Spinal cord (tissue), 10 donors: ENCODE measurements around the gene KCNQ4. TPM values are rescaled to one million over a fixed set of nuclear protein-coding genes. Genes with fewer than 3 reads are reported as not detected.

Experiments used
- DNase-seq, 6 donors: peaks; one replicate each; pipeline versions ENCODE4 v3.0.0 to v3.0.0-alpha.2; 2013 to 2015; ENCODE audit warnings: low spot score in 6 of 6, low read depth in 4 of 6
- H3K27ac ChIP-seq: one replicate; pipeline ENCODE4 v1.5.1; 2013; ENCODE audit warnings: low read depth, low read length, control low read depth
- H3K27me3 ChIP-seq: one replicate; pipeline ENCODE4 v1.6.1; 2013; ENCODE audit warnings: low read length; ENCODE audit not compliant: control insufficient read depth, insufficient read depth
- H3K36me3 ChIP-seq: one replicate; pipeline ENCODE4 v1.6.1; 2013; ENCODE audit warnings: low read length; ENCODE audit not compliant: control insufficient read depth, insufficient read depth
- H3K4me1 ChIP-seq: one replicate; pipeline ENCODE4 v1.6.1; 2013; ENCODE audit warnings: low read length; ENCODE audit not compliant: control insufficient read depth, insufficient read depth
- H3K4me3 ChIP-seq: one replicate; pipeline ENCODE4 v1.5.1; 2013; ENCODE audit warnings: low read depth, low read length, control low read depth
- H3K9me3 ChIP-seq: one replicate; pipeline ENCODE4 v1.6.1; 2013; ENCODE audit warnings: low read length; ENCODE audit not compliant: control insufficient read depth, insufficient read depth
- WGBS: methylation state at CpG from one replicate; pipeline ENCODE4 v1.1.5; 2013; ENCODE audit warnings: missing lambda C conversion rate; ENCODE audit not compliant: insufficient coverage; 5-methylcytosine and 5-hydroxymethylcytosine counted together
- polyA plus RNA-seq, 2 donors: library from polyadenylated mRNA; unstranded; fragments of 120-200 nt; gene quantifications; one replicate each; pipeline ENCODE4 v1.2.1, GENCODE V29; 2013; ENCODE audit not compliant: insufficient read length in 2 of 2
- total RNA-seq, 2 donors: library from RNA; depleted of rRNA in 1 of 2; stranded (reverse); fragments of 120-200 nt in 1 of 2; fragments of >200 nt in 1 of 2; gene quantifications; one replicate each; pipeline versions ENCODE4 v1.2.3 to v1.2.4, GENCODE V29; 2013 to 2014
- donor health status: healthy.

KCNQ4 gene
- total and polyA plus RNA-seq, 4 donors = 1.3 to 7.5 (median 3.6) TPM

GRCh38 chr1:40785446-40785845 lies 1.9 kb downstream of the KCNQ4 start:
- no peak overlapping the region for H3K27ac ChIP-seq
- peaks cover 10% of the 10 kb centered on the region for H3K27me3 ChIP-seq
- no peak for DNase-seq
- no peak overlapping the region for H3K4me3 ChIP-seq
- H3K9me3 ChIP-seq = no peaks in the 10 kb centered on the region
- no peaks in the 10 kb centered on the region for H3K36me3 ChIP-seq
- 84% methylated on average over 7 of the region's 7 CpGs for WGBS
- peaks cover 52% of the 10 kb centered on the region for H3K4me1 ChIP-seq

DNA sequence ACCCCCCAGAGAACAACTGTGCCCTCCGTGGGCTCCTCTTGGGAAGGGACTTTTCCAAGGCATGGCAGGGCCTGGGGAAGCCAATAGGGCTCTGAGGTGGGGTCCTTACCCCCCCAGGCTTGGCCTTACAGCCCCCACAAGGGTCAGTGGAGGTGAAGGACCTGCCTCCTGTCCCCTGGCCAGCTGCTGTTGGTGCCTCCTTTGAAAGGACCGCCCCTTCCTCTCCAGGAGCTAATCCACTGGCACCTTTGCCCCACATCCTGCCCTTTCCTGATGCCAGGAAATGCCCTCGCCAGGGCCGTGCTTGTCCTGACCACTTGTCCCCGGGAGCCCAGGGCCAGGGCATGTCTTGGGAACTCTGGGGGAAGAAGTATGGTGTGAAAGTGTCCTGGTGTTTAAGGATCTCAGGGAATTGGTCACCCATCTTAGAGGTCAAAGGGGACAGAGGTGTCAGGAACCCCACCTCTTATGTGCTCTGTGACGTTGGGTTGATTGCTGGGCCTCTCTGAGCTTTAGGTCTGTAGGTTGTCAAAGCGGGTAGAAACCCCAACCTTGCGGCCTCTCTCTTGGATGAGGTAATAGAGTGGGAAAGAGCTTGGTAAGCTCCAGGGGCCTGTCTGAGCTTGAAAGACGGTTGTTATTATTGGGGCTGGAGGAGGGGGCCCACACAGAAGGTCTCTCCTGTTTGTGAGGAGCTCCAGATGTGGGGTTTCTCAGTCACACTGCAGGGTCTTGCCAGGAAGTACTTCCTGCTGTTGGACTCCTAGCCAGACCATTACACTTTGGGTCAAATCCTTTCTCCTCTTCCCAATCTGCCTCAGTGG lies 2.8 kb downstream of the KCNQ4 start:
- Histone ChIP-seq H3K4me3 (no peak overlapping the region), H3K4me1 (peaks cover 60% of the 10 kb centered on the region), H3K36me3 (no peaks in the 10 kb centered on the region), H3K27me3 (peaks cover 10% of the 10 kb centered on the region), H3K27ac (no peak overlapping the region), H3K9me3 (no peaks in the 10 kb centered on the region)
- WGBS = 92% methylated on average over 6 of the region's 9 CpGs
- no peak for DNase-seq

DNA sequence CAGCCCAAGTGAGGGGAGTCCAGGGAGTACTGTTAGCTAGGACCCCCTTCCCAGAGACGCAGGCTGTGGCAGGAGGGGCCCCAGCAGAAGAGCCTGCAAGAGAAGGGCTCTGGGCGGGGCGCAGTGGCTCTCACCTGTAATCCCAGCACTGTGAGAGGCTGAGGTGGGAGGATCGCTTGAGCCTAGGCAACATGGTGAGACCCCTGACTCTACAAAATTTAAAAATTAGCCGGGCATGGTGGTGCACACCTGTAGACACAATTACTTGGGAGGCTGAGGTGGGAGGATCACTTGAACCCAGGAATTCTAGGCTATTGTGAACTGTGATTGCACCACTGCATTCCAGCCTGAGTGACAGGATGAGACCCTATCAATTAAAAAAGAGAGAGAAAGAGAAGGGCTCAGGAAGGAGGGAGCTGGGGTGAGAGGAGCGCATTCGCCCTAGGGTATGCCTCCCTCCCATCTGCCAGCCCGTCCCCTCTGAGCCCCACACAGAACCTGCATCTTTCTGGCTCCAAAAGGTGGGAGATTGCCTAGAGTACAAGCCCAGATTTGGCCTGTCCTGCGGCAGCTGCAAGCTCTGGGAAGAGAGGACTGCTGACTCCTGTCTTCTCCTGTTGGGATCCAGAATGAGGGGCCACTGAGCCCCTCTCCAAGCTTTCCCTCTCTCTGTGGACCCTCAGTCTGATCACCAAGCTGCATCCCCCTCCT lies 3.6 kb downstream of the KCNQ4 start:
- Histone ChIP-seq H3K4me3 (no peak overlapping the region), H3K36me3 (no peaks in the 10 kb centered on the region), H3K27me3 (peaks cover 6% of the 10 kb centered on the region), H3K9me3 (no peaks in the 10 kb centered on the region), H3K4me1 (peaks cover 64% of the 10 kb centered on the region), H3K27ac (no peak overlapping the region)
- DNase-seq = no peak
- 90% methylated on average over 4 of the region's 9 CpGs for WGBS

GRCh38 chr1:40787737-40788560 lies 4.4 kb downstream of the KCNQ4 start:
- Histone ChIP-seq H3K27ac (no peak overlapping the region), H3K4me1 (peaks cover 59% of the 10 kb centered on the region), H3K36me3 (no peaks in the 10 kb centered on the region), H3K9me3 (no peaks in the 10 kb centered on the region), H3K4me3 (no peak overlapping the region), H3K27me3 (peaks cover 3% of the 10 kb centered on the region)
- DNase-seq = no peak
- WGBS = 71% methylated on average over 14 of the region's 19 CpGs

GRCh38 chr1:40788561-40789341 lies 5.2 kb downstream of the KCNQ4 start:
- Histone ChIP-seq H3K9me3 (no peaks in the 10 kb centered on the region), H3K27ac (no peak overlapping the region), H3K27me3 (no peaks in the 10 kb centered on the region), H3K36me3 (no peaks in the 10 kb centered on the region), H3K4me3 (no peak overlapping the region), H3K4me1 (peaks cover 55% of the 10 kb centered on the region)
- WGBS = 85% methylated on average over 15 of the region's 17 CpGs
- no peak for DNase-seq

DNA sequence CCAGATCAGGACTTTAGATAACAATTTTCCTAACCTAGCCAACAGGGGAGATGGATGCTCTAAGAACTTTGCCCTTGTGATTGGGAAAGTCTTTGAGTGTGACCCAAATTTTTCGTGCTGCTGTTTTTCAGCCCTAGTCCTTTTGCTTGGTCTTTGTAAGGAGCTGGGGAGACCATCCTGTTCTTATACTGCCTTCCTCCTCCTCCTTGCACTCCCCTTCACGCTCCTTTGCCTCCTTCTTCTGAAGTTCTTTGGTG lies 5.7 kb downstream of the KCNQ4 start:
- Histone ChIP-seq H3K4me3 (no peak overlapping the region), H3K4me1 (peaks cover 53% of the 10 kb centered on the region), H3K36me3 (no peaks in the 10 kb centered on the region), H3K27ac (no peak overlapping the region), H3K9me3 (no peaks in the 10 kb centered on the region), H3K27me3 (no peaks in the 10 kb centered on the region)
- 63% methylated on average over 1 of the region's 2 CpGs for WGBS
- no peak for DNase-seq

DNA sequence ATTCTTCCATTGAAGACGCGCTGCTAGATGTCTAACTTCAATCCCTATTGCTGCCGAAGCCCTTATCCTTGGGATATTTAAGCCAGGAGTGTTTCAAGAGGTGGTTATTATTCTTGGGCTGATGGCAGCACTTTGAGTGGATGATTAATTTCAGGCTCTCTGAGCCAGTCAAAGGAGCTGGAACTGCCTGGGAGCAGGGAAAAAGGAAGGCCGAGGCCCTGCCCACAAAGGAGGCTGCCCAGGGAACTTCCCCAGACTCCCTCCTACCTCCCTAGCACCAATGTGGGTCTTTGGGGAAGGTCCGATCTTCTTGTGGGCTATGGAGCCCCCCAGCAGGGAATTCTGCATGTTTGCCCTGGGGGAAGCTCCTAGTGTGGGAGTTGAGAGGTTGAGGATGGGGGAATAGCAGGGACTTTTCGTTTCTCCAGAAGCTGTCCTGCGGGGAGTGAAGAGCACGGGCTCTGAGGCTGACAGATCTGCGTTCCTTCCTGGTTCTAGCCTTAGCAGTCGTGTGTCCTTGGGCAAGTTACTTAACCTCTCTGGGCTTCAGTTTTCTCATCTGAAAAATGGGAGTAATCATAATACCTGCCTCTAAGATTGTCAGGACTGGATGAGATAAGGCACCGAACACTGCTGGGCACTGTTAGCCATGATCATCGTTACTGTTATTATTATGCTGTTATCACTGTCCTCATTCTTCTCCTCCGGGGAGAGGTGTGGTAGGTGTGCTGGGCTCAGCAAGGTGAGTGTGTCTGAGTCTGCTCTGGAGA lies 6.3 kb downstream of the KCNQ4 start:
- no peaks in the 10 kb centered on the region for H3K27me3 ChIP-seq

DNA sequence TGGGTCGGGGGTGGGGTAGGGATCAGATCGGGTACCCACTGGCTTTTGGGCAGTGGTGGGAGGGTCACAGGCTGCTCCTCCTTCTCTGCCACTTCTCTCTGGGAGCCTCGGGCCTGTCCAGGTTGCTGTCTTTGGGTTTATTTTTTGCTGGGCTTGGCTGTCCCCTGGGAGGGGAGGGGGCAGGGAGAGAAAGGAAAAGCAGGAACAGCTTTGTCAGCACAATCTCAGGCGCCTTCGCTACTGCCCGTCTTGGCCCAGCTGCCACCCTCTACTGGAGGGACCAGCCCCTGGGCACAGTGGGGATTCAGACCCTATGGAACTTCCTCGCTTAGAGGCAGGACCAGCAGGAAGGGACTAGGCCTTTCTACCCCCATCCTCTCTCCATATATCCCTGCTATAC lies 8.4 kb downstream of the KCNQ4 start:
- no peak overlapping the region for H3K4me3 ChIP-seq
- no peak overlapping the region for H3K27ac ChIP-seq
- no peaks in the 10 kb centered on the region for H3K9me3 ChIP-seq
- no peaks in the 10 kb centered on the region for H3K36me3 ChIP-seq
- peaks cover 44% of the 10 kb centered on the region for H3K4me1 ChIP-seq
- 43% methylated on average over 5 of the region's 7 CpGs for WGBS
- DNase-seq = no peak
- H3K27me3 ChIP-seq = no peaks in the 10 kb centered on the region

More for the DNA sequence above, 6.3 kb downstream of the KCNQ4 start:
- H3K4me1 ChIP-seq = peaks cover 47% of the 10 kb centered on the region
- no peak overlapping the region for H3K4me3 ChIP-seq
- no peak overlapping the region for H3K27ac ChIP-seq
- WGBS = 84% methylated on average over 9 of the region's 13 CpGs
- H3K9me3 ChIP-seq = no peaks in the 10 kb centered on the region
- H3K36me3 ChIP-seq = no peaks in the 10 kb centered on the region
- no peak for DNase-seq
